Fibroblast of the aortic adventitia (primary cell): ENCODE data around the gene CFAP410. TPM values are rescaled to one million over a fixed set of nuclear protein-coding genes. Genes with fewer than 3 reads are reported as not detected.

Source experiments
- DNase-seq: peaks from one replicate; pipeline ENCODE4 v3.0.0-alpha.2; 2010; ENCODE audit warnings: low read depth
- H3K4me3 ChIP-seq: 2 replicates; pipeline ENCODE4 v1.5.1; 2011; ENCODE audit warnings: low read depth, mild to moderate bottlenecking, control low read depth, low read length, moderate library complexity
- total RNA-seq: library from RNA; depleted of rRNA; stranded (reverse); fragments of >200 nt; gene quantifications from 2 replicates; pipeline ENCODE4 v1.2.3, GENCODE V29; 2012; ENCODE audit warnings: low replicate concordance
- TF ChIP-seq, protein P1 (sequence below): IDR thresholded peaks from 2 replicates; pipeline ENCODE4 v1.5.1; 2011; ENCODE audit warnings: mild to moderate bottlenecking, low read length, control low read depth, inconsistent platforms; ENCODE audit not compliant: insufficient read depth

Gene CFAP410
- total RNA-seq, 1 donor: 9.4 TPM

- H3K4me3 ChIP-seq: no peak overlapping the region
- TF ChIP-seq, protein P1, sequence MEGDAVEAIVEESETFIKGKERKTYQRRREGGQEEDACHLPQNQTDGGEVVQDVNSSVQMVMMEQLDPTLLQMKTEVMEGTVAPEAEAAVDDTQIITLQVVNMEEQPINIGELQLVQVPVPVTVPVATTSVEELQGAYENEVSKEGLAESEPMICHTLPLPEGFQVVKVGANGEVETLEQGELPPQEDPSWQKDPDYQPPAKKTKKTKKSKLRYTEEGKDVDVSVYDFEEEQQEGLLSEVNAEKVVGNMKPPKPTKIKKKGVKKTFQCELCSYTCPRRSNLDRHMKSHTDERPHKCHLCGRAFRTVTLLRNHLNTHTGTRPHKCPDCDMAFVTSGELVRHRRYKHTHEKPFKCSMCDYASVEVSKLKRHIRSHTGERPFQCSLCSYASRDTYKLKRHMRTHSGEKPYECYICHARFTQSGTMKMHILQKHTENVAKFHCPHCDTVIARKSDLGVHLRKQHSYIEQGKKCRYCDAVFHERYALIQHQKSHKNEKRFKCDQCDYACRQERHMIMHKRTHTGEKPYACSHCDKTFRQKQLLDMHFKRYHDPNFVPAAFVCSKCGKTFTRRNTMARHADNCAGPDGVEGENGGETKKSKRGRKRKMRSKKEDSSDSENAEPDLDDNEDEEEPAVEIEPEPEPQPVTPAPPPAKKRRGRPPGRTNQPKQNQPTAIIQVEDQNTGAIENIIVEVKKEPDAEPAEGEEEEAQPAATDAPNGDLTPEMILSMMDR: no peak
- no peak for DNase-seq
These were observed 11.7 kb upstream of the CFAP410 start for GRCh38 chr21:44350773-44351481.

DNA sequence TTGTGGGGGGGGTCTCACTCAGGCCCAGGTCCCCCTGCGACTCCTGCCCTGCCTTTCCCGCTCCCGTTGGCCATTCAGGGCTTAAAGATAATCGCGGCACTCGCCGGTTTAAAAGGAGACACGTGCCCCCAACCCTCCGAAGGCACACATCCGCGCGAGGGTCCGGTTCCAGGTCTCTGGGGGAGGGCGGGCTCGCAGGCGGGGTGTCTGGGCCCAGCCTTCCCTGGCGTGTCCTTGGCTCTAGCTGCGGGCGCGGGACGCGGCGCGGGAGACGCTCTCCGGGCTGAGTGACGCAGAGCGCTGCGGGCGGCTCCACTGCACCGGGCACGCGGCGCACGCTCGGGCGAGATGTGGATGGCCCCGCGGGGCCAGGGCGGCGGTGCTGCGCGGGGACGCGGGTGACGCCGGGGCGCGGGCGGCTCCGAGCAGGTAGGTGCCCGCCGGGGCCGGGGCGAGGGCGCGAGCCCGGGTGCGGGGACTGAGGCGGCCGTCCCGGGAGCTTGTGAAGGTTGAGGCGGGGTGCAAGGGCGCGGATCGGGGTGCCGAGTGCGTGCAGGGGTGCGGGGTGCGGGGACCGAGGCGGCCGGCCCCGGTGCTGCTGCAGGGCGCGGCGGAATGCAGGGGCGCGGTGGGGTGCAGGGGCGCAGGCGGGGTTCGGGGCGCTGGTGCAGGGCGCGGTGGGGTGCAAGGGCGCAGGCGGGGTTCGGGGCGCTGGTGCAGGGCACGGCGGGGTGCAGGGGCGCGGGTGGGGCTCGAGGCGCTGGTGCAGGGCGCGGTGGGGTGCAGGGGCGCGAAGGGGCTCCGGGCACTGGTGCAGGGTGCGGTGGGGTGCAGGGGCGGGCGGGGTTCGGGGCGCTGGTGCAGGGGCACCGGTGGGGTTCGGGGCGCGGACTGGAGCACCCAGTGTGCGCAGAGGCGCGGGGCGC is 10.9 kb upstream of the CFAP410 start:
- TF ChIP-seq, protein P1: no peak
- DNase-seq: no peak

DNA sequence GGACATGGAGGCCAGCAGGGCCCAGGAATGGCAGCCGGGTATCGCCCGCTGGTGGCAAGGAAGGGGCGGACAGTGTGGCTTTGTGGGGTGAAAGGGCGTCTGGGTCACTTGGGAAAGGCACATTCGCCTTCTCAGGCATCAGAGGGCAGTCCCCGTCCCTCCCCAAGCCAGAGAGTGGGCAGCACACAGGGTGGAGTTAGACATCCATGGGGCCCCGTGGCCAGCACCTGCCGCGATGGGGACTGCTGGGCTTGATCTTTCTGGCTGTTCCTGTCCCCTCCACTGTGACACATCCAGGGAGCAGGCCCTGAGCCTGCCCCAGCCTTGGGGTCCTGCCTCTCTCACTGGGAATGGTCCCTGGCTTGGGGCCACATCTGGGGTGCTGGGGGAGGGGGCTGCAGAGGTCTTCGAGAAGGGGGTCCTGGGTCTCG is 10.2 kb upstream of the CFAP410 start:
- no peak overlapping the region for H3K4me3 ChIP-seq
- TF ChIP-seq, protein P1: no peak
- DNase-seq: no peak

More for the DNA sequence above, 10.9 kb upstream of the CFAP410 start:
- no peak overlapping the region for H3K4me3 ChIP-seq

- no peak for DNase-seq
- TF ChIP-seq, protein P1: no peak
- no peak overlapping the region for H3K4me3 ChIP-seq
These were observed 9.7 kb upstream of the CFAP410 start for GRCh38 chr21:44348861-44349260.

DNA sequence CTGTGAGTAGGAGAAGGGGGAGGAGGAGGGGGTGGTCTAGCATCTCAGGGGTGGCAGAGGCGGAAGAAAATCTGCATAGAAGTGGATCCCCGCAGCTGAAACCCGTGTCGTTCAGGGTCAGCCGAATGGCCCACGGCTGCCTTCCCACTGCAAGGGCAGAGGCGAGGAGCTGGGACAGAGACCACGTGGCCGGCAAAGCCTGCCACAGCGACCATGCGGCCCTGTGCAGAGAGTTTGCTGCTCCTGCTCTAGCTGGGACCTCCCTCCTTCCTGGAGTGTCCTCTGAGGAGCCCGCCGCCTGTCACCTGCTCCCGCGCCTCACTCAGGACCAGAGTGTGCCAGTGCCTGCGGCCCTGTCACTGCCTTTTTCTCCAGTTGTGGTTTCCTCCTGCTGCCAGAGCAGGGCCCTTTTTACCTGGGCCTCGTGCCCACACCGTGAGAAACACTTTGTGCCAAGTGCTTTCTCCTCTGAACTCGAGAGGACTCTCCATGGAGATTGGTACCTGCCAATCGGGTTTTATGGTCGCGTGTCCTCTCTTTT is 8.8 kb upstream of the CFAP410 start:
- no peak overlapping the region for H3K4me3 ChIP-seq
- DNase-seq: no peak
- TF ChIP-seq, protein P1: no peak

DNA sequence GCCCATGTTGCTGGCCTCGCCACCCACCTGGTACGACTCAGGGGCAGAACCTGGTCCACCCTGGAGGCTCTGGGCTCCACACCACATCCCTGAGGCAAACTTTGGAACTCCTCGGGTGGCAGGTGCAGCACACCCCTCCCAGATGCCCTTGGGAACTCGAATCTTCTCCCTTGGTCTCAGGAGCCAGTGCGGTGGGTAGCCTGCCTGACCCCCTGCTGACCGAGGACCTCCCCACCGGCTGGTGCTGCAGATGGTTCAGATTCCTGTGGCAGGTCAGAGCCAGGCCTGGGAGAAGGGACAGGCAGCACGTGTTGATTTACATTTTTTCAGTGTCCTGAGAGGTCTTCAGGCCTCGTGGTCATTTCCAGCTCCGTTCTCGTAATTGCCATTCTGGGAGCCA is 6.3 kb upstream of the CFAP410 start:
- DNase-seq: no peak
- TF ChIP-seq, protein P1: no peak
- no peak overlapping the region for H3K4me3 ChIP-seq
